Neutrophil (primary cell): ENCODE measurements around the gene MACF1.

Source experiments
- H3K27ac ChIP-seq: fragments of 200-600 bp; sonication (generic); 2 replicates; pipeline ENCODE4 v1.5.1; 2016; ENCODE audit warnings: mild to moderate bottlenecking, moderate library complexity
- H3K27me3 ChIP-seq: fragments of 200-600 bp; sonication (generic); 2 replicates; pipeline ENCODE4 v1.6.0; 2016; ENCODE audit warnings: mild to moderate bottlenecking
- H3K36me3 ChIP-seq: fragments of 200-600 bp; sonication (generic); 2 replicates; pipeline ENCODE4 v1.5.1; 2017
- H3K4me1 ChIP-seq, 2 experiments: fragments of 200-600 bp in 1 of 2; sonication (generic) in 1 of 2; 1 replicate in 1 of 2; 2 replicates in 1 of 2; pipeline versions ENCODE4 v1.5.1 to v1.6.1; 2013 to 2016; ENCODE audit warnings: low read depth in 1 of 2, low read length in 1 of 2, mild to moderate bottlenecking in 1 of 2, moderate library complexity in 1 of 2; ENCODE audit not compliant: control insufficient read depth in 1 of 2, insufficient read depth in 1 of 2
- H3K4me3 ChIP-seq, 2 experiments: fragments of 200-600 bp in 1 of 2; sonication (generic) in 1 of 2; 1 replicate in 1 of 2; 2 replicates in 1 of 2; pipeline ENCODE4 v1.5.1; 2013 to 2016; ENCODE audit warnings: low read depth in 1 of 2, low read length in 1 of 2, mild to moderate bottlenecking in 1 of 2, moderate library complexity in 1 of 2
- H3K9me3 ChIP-seq: fragments of 200-600 bp; sonication (generic); 2 replicates; pipeline ENCODE4 v1.5.1; 2016
- TF ChIP-seq, protein P1 (sequence below): fragments of 200-600 bp; sonication (generic); IDR thresholded peaks from 2 replicates; pipeline ENCODE4 v1.5.1; 2016; ENCODE audit warnings: antibody characterized with exemption

MACF1 gene

DNA sequence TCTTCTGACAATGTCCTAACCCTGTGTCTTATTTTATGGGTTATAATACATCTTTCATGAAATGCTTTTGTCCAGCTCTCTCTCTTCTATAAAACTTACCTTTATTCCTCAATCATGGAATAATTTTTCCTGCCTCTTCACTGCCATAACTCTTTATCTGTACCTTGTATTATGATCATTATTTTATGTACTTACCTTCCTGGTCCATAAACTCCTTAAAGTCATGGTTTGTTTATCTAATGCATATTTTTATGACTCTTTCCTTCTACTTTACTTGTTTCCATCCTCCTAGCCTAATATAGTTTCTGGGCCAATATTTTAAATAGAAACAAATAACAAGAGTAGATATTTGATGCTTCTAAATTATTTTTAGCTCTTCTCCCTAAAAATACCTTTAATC, 221.1 kb downstream of the MACF1 start:
- Histone ChIP-seq H3K9me3 (no peaks in the 10 kb centered on the region), H3K36me3 (peaks cover 89% of the 10 kb centered on the region), H3K4me3 (no peak overlapping the region), H3K27me3 (no peaks in the 10 kb centered on the region), H3K27ac (no peak overlapping the region), H3K4me1 (no peaks in the 10 kb centered on the region)
- TF ChIP-seq, protein P1, sequence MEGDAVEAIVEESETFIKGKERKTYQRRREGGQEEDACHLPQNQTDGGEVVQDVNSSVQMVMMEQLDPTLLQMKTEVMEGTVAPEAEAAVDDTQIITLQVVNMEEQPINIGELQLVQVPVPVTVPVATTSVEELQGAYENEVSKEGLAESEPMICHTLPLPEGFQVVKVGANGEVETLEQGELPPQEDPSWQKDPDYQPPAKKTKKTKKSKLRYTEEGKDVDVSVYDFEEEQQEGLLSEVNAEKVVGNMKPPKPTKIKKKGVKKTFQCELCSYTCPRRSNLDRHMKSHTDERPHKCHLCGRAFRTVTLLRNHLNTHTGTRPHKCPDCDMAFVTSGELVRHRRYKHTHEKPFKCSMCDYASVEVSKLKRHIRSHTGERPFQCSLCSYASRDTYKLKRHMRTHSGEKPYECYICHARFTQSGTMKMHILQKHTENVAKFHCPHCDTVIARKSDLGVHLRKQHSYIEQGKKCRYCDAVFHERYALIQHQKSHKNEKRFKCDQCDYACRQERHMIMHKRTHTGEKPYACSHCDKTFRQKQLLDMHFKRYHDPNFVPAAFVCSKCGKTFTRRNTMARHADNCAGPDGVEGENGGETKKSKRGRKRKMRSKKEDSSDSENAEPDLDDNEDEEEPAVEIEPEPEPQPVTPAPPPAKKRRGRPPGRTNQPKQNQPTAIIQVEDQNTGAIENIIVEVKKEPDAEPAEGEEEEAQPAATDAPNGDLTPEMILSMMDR, result no peak

DNA sequence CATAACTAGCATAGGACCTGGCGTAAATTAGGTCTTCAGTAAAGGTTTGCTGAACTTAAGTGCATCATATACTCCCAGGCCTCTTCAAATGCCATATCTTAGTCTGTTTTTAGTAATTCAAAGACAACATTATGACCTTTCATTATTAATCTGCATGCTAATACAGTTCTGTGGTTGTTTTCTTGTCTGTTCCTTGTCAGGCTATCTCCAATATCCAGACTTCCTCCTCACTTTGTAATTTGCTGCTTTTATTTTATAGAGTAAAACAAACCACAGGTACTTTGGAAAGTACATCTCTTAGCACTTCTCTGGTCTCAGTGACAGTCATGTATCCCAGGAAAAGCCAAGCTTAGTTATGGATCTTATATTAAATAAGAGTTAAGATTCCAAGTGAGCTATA, 221.9 kb downstream of the MACF1 start:
- Histone ChIP-seq H3K27me3 (no peaks in the 10 kb centered on the region), H3K4me1 (no peaks in the 10 kb centered on the region), H3K36me3 (peaks cover 96% of the 10 kb centered on the region), H3K4me3 (no peak overlapping the region), H3K27ac (no peak overlapping the region), H3K9me3 (no peaks in the 10 kb centered on the region)
- TF ChIP-seq, protein P1, result no peak

DNA sequence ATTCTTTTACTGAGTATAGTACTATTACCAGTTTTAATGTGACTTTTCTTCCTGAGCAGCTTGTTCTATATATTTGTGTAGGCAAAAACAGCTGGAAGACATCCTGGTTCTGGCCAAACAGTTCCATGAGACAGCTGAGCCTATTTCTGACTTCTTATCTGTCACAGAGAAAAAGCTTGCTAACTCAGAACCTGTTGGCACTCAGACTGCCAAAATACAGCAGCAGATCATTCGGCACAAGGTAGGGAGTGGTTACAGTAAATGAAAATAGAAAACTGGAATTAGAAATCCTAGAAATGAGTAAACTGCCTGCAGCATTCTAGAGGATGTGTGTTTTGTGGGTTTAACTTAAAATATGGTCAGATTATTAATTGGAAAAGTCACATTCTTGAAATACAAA, 222.9 kb downstream of the MACF1 start:
- Histone ChIP-seq H3K27ac (no peak overlapping the region), H3K27me3 (no peaks in the 10 kb centered on the region), H3K9me3 (no peaks in the 10 kb centered on the region), H3K4me3 (no peak overlapping the region), H3K4me1 (no peaks in the 10 kb centered on the region), H3K36me3 (peaks cover 98% of the 10 kb centered on the region)
- TF ChIP-seq, protein P1, result no peak

DNA sequence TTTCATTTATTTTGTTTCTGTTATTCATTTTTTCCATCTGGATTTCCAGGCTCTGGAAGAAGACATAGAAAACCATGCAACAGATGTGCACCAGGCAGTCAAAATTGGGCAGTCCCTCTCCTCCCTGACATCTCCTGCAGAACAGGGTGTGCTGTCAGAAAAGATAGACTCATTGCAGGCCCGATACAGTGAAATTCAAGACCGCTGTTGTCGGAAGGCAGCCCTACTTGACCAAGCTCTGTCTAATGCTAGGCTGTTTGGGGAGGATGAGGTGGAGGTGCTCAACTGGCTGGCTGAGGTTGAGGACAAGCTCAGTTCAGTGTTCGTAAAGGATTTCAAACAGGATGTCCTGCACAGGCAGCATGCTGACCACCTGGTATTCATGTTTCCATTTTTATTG, 223.4 kb downstream of the MACF1 start:
- H3K4me3 ChIP-seq, result no peak overlapping the region
- no peak overlapping the region for H3K27ac ChIP-seq
- TF ChIP-seq, protein P1, result no peak
- H3K9me3 ChIP-seq, result no peaks in the 10 kb centered on the region
- H3K4me1 ChIP-seq, result no peaks in the 10 kb centered on the region
- H3K27me3 ChIP-seq, result no peaks in the 10 kb centered on the region
- peaks cover 98% of the 10 kb centered on the region for H3K36me3 ChIP-seq

DNA sequence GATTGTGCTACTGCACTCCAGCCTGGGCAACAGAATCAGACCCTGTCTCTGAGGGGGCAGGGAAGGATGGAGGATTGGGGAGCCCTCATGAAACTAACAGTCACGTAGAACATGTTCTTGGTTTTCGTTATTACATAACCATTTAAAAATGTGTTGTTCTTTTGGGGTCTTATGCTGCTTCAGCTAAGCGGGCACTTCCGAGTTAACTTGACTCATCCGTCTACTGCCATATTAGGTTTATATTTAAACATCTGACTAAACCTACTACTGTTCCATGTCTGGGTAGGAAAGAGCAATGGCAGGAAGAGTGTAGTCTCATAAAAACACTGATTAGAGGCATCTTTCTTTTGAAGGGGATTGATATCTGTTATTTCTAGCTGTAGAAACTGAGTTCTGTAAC, 227.4 kb downstream of the MACF1 start:
- H3K9me3 ChIP-seq, result no peaks in the 10 kb centered on the region
- H3K4me1 ChIP-seq, result no peaks in the 10 kb centered on the region
- TF ChIP-seq, protein P1, result no peak
- no peak overlapping the region for H3K27ac ChIP-seq
- H3K27me3 ChIP-seq, result no peaks in the 10 kb centered on the region
- H3K4me3 ChIP-seq, result no peak overlapping the region
- H3K36me3 ChIP-seq, result peaks cover 98% of the 10 kb centered on the region

DNA sequence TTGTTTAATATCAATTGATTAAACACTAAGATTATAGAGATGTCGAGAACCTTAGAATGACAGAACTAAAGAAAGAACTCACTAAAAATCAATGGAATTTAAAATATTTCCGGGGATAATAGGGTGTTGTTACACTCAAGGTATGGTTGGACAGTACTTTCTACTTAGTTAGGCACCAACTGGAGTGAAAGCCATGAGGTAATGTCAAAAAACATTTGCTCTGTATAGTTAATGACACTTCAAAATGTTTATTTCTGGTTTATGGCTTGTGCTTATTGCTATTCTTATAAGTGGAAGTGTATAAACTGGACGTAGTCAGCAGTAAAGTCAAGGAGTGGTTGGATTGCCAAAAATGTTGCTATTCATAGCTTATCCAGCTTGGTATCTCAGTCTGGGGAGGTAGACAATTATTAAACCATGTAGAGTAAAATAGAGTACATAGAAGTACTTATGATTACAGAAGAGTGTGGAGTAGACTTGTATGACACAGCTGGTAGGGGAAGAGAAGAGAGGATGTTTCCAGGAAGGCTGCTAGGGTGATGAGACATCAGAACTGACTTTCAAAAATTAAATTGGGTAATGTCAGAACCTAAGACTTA, 230.4 kb downstream of the MACF1 start:
- peaks cover 95% of the 10 kb centered on the region for H3K36me3 ChIP-seq

More for the DNA sequence above, 230.4 kb downstream of the MACF1 start:
- Histone ChIP-seq H3K4me3 (no peak overlapping the region), H3K27me3 (no peaks in the 10 kb centered on the region), H3K27ac (no peak overlapping the region), H3K4me1 (no peaks in the 10 kb centered on the region), H3K9me3 (no peaks in the 10 kb centered on the region)
- TF ChIP-seq, protein P1, result no peak
